Diencephalon (tissue), 1 donor: Measurements from ENCODE around the gene MS4A10. TPM values are rescaled to one million over a fixed set of nuclear protein-coding genes. Genes with fewer than 3 reads are reported as not detected.

Experiments used
- total RNA-seq: library from RNA; depleted of rRNA; stranded (reverse); fragments of >200 nt; gene quantifications from one replicate; pipeline ENCODE4 v1.2.3, GENCODE V29; 2014

MS4A10 gene
- total RNA-seq, result not detected

DNA sequence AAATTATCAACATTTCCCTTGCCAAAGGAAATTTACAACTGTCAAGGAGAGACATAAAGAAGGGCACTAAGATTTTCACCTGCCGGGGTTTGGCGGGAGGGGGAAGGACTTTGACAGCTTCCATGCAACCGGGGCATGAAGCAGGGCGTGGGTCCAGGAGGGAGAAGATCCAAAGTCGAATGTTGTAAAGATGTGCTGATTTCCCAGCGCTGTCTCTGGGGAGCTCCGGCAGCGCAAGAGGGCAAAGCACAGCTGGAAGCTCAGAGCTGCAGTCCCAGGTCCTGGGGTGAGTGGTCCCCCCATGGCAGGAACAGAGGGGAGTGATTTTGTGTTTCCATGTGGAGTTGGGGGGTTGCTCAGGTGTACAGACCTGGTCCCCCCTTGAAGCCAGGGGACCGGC, at the start of gene MS4A10:
Gene MS4A10, plus strand, starts transcription at position 198 of the 400 bp plus-strand sequence. CDS start 5,003 bp downstream, outside the sequence.

DNA sequence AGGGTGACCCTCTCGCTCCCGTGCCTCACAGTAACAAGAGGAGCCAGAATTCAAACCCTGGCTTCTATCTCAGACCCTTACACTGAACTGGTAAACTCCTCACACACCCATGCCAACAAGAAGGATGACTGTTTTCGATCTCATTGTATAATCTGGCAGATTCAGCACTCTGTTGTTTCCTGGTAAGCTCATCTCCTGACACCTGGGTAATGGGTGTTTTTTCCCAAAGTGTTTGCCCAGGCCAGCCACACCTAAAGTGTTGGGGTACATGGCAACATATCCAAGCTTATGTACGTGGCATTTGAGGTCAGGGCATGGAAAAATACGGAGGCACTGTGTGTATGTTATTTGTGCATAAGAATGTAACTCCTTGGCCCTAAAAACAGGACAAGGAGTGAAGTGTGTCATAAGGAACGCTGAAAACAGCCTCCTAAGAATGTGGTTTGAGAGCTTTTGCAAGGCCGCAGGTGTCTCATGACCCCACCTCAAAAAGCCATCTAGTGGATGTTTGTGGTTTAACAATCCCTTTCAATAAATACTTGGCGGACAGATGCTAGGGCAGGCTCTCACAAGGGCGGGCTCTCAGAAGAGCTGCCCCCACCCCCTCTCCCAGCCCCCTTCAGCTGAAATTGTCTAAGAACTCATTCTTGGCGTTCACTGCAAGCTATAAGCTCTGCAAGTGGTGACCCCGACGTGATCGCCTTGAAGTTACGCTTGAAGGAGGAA, 28.7 kb upstream of the MS4A10 start, which contains the start of gene MS4A15:
Gene MS4A15, plus strand, starts transcription at position 561 of the 726 bp plus-strand sequence. CDS start 6,867 bp downstream, outside the sequence.

DNA sequence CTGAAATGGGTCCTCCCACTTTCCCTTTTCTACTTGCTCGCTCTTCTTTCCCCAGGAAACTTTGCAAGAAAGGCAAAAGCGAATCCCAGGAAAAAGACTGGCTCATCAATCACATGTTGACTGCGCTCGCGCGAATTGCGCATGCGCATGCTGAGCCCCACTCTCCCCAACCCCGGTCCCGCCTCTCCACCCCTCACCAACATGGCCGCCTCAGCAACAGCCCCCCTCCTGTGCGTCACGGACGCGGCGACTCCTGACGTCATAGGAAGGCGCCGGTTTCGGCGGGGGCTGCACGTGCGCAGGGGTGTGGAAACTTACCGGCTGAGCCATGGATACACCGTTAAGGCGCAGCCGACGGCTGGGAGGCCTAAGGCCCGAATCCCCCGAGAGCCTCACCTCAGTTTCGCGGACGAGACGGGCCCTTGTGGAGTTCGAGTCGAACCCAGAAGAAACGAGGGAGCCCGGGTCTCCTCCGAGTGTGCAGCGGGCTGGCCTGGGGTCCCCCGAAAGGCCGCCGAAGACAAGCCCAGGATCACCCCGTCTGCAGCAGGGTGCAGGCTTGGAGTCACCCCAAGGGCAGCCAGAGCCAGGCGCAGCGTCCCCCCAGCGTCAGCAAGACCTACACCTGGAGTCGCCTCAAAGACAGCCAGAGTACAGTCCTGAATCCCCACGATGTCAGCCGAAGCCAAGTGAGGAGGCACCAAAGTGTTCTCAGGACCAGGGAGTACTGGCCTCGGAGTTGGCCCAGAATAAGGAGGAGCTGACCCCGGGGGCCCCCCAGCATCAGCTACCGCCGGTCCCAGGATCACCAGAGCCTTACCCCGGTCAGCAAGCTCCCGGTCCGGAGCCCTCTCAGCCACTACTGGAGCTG, 56.9 kb downstream of the MS4A10 start, which contains the start of gene CCDC86:
Gene CCDC86, plus strand, starts transcription at position 317 of the 871 bp plus-strand sequence. Its CDS starts 12 bp downstream, at position 329.

Other genes starting within 250 kb of the MS4A10 start
- not detected for gene MS4A8, start 85.7 kb upstream of the MS4A10 start, total RNA-seq
- not detected for gene MS4A18, start 60.6 kb upstream of the MS4A10 start, total RNA-seq
- not detected for gene MS4A15, start 28.5 kb upstream of the MS4A10 start, total RNA-seq
- gene CCDC86, start 56.8 kb downstream of the MS4A10 start, total RNA-seq, result 5.1 TPM
- 1.8 TPM for gene PTGDR2, start 70.6 kb downstream of the MS4A10 start, total RNA-seq
- 0.46 TPM for gene ZP1, start 82.2 kb downstream of the MS4A10 start, total RNA-seq
- gene PRPF19, start 121.3 kb downstream of the MS4A10 start, total RNA-seq, result 47.3 TPM
- 9.7 TPM for gene TMEM109, start 128.8 kb downstream of the MS4A10 start, total RNA-seq
- 104 TPM for gene TMEM132A, start 139.1 kb downstream of the MS4A10 start, total RNA-seq
- gene SLC15A3, start 166.8 kb downstream of the MS4A10 start, total RNA-seq, result 9.9 TPM
- gene CD6, start 186.3 kb downstream of the MS4A10 start, total RNA-seq, result 2.3 TPM